A549 treated with CpdA at 1 μM for 4 hours (cell line): ENCODE data around the gene OTOR. TPM values are rescaled to one million over a fixed set of nuclear protein-coding genes. Genes with fewer than 3 reads are reported as not detected.

ENCODE experiments used
- total RNA-seq: library from RNA; stranded (reverse); fragments of 200-300 nt; extraction: Qiagen RNA extraction; gene quantifications from 5 replicates; pipeline ENCODE4 v1.2.3, GENCODE V29; 2022; ENCODE audit warnings: low read depth

OTOR gene
- total RNA-seq = not detected in 5 replicates

GRCh38 chr20:16748308-16748900 lies at the start of gene OTOR:
Gene OTOR (plus strand): TSS chr20:16748358. CDS start chr20:16748402, 44 bp downstream.

GRCh38 chr20:16729565-16730460 lies 18.3 kb upstream of the OTOR start, which contains the start of gene SNRPB2:
Gene SNRPB2 (plus strand): TSS chr20:16730026. CDS start chr20:16731703, 1,677 bp downstream.

Other genes starting within 250 kb of the OTOR start
- 12.5 to 17.8 TPM (median 14.7 TPM) in 5 replicates for gene KIF16B, start 174.9 kb upstream of the OTOR start, total RNA-seq
- 120 to 159 TPM (median 126 TPM) in 5 replicates for gene SNRPB2, start 18.3 kb upstream of the OTOR start, total RNA-seq